Uterus (tissue), 4 donors: ENCODE results near the gene SPTLC3. TPM values are rescaled to one million over a fixed set of nuclear protein-coding genes. Genes with fewer than 3 reads are reported as not detected.
"Not testable (repeated sequence)": the region's sequence is repeated elsewhere in the genome, so short reads cannot be mapped to it uniquely, and the experiment has no call there.

ENCODE experiments used
- DNase-seq, 2 donors: peaks; one replicate each; pipeline ENCODE4 v3.0.0-alpha.2; 2019 to 2020
- H3K27ac ChIP-seq, 2 donors: fragments of 200-600 bp; sonication (generic); 1 replicate in 1 of 2; 2 replicates in 1 of 2; pipeline ENCODE4 v1.5.1; 2016 to 2018
- H3K27me3 ChIP-seq, 2 donors: fragments of 200-600 bp; sonication (generic); one replicate each; pipeline ENCODE4 v1.5.1; 2018 to 2019; ENCODE audit warnings: control low read depth in 1 of 2
- H3K36me3 ChIP-seq, 2 donors: fragments of 200-600 bp; sonication (generic); one replicate each; pipeline ENCODE4 v1.5.1; 2019; ENCODE audit warnings: control low read depth in 1 of 2
- H3K4me1 ChIP-seq, 2 donors: fragments of 200-600 bp; sonication (generic); one replicate each; pipeline ENCODE4 v1.5.1; 2018 to 2019; ENCODE audit warnings: control low read depth in 1 of 2
- H3K4me3 ChIP-seq, 2 donors: fragments of 200-600 bp; sonication (generic); 1 replicate in 1 of 2; 2 replicates in 1 of 2; pipeline ENCODE4 v1.5.1; 2018 to 2019; ENCODE audit warnings: mild to moderate bottlenecking in 1 of 2
- H3K9me3 ChIP-seq, 2 donors: fragments of 200-600 bp; sonication (generic); one replicate each; pipeline ENCODE4 v1.5.1; 2019; ENCODE audit warnings: control low read depth in 1 of 2
- CTCF ChIP-seq, 4 experiments: fragments of 200-600 bp in 2 of 4; fragments of 450-650 bp in 2 of 4; sonication (generic) in 2 of 4; IDR thresholded peaks; one replicate each; pipeline ENCODE4 v1.5.1; 2016 to 2019; ENCODE audit warnings: antibody characterized with exemption in 4 of 4, mild to moderate bottlenecking in 2 of 4, moderate library complexity in 1 of 4
- POLR2A ChIP-seq, 2 donors: fragments of 450-650 bp; IDR thresholded peaks; one replicate each; pipeline ENCODE4 v1.6.1; 2016; ENCODE audit warnings: antibody characterized with exemption in 2 of 2, mild to moderate bottlenecking in 1 of 2, moderate library complexity in 1 of 2
- intact Hi-C: fragments of 100-400 bp; cut with DNase I; formaldehyde crosslinking; loops from one replicate; pipeline ENCODE4 v1.15.1; 2023; ENCODE audit warnings: low total_unique reads
- total RNA-seq, 4 donors: library from RNA; depleted of rRNA in 3 of 4; stranded (reverse); fragments of >200 nt in 3 of 4; gene quantifications; one replicate each; pipeline versions ENCODE4 v1.1.0 to v1.2.4, GENCODE V29; 2014 to 2023
- donor health status: DM: yes; HTN: yes; CAD: no.

SPTLC3 gene
- total RNA-seq, 4 donors from 2014 or later = 0.51 to 23.9 (median 4.5) TPM

GRCh38 chr20:12977328-12978125 is 31.2 kb upstream of the SPTLC3 start:
- Histone ChIP-seq H3K9me3 (no peaks in the 10 kb centered on the region), H3K27me3 (no peaks in the 10 kb centered on the region), H3K27ac (no peak overlapping the region), H3K36me3 (no peaks in the 10 kb centered on the region), H3K4me1 (no peaks in the 10 kb centered on the region), H3K4me3 (no peak overlapping the region)
- intact Hi-C loops = no loop called here
- no peak for DNase-seq
- no peak for TF ChIP-seq CTCF (IDR thresholded peaks at IDR 0.05)
- no peak for TF ChIP-seq POLR2A (IDR thresholded peaks at IDR 0.05)

- no peaks in the 10 kb centered on the region for H3K4me1 ChIP-seq
- no peaks in the 10 kb centered on the region for H3K9me3 ChIP-seq
- intact Hi-C loops = no loop called here
- no peak overlapping the region for H3K4me3 ChIP-seq
- no peaks in the 10 kb centered on the region for H3K36me3 ChIP-seq
- DNase-seq = no peak
- no peak for TF ChIP-seq CTCF (IDR thresholded peaks at IDR 0.05)
- no peak for TF ChIP-seq POLR2A (IDR thresholded peaks at IDR 0.05)
- H3K27me3 ChIP-seq = peaks cover 0 to 3% of the 10 kb centered on the region in 2 donors
- H3K27ac ChIP-seq = no peak overlapping the region
Observed at GRCh38 chr20:12978126-12978394, 30.7 kb upstream of the SPTLC3 start.

GRCh38 chr20:12978613-12979495 is 29.9 kb upstream of the SPTLC3 start:
- Histone ChIP-seq H3K27ac (no peak overlapping the region), H3K4me3 (no peak overlapping the region), H3K27me3 (peaks cover 0 to 3% of the 10 kb centered on the region in 2 donors), H3K9me3 (no peaks in the 10 kb centered on the region), H3K4me1 (no peaks in the 10 kb centered on the region), H3K36me3 (no peaks in the 10 kb centered on the region)
- no peak for DNase-seq
- no peak for TF ChIP-seq CTCF (IDR thresholded peaks at IDR 0.05)
- TF ChIP-seq POLR2A (IDR thresholded peaks at IDR 0.05) = no peak
- intact Hi-C loops = no loop called here

- H3K4me1 ChIP-seq, H3K9me3 ChIP-seq, H3K36me3 ChIP-seq, DNase-seq, intact Hi-C loops, H3K27me3 ChIP-seq, H3K4me3 ChIP-seq, H3K27ac ChIP-seq: not testable (repeated sequence)
Observed at GRCh38 chr20:12979713-12980112, 29.1 kb upstream of the SPTLC3 start.

GRCh38 chr20:12982098-12982497 is 26.7 kb upstream of the SPTLC3 start:
- intact Hi-C loops = no loop called here
- H3K4me3 ChIP-seq = no peak overlapping the region
- H3K27ac ChIP-seq = no peak overlapping the region
- no peaks in the 10 kb centered on the region for H3K36me3 ChIP-seq
- peaks cover 0 to 3% of the 10 kb centered on the region in 2 donors for H3K27me3 ChIP-seq
- no peaks in the 10 kb centered on the region for H3K4me1 ChIP-seq
- H3K9me3 ChIP-seq = no peaks in the 10 kb centered on the region
- DNase-seq = no peak
- TF ChIP-seq CTCF (IDR thresholded peaks at IDR 0.05) (no peak), POLR2A (IDR thresholded peaks at IDR 0.05) (no peak)
